HUDEP-2 (cell line): ENCODE measurements around the gene CYTH3.
A peak's percentile ranks its signal among the peaks of the same experiment; 100 is the strongest.
"Not testable (repeated sequence)": the region's sequence is repeated elsewhere in the genome, so short reads cannot be mapped to it uniquely, and the experiment has no call there.

Experiments
- DNase-seq, 76 experiments: peaks; one replicate each; lab custom pipeline; 2025; ENCODE audit not compliant: unreplicated experiment in 76 of 76; lab: John Stamatoyannopoulos, UW

CYTH3 gene

DNA sequence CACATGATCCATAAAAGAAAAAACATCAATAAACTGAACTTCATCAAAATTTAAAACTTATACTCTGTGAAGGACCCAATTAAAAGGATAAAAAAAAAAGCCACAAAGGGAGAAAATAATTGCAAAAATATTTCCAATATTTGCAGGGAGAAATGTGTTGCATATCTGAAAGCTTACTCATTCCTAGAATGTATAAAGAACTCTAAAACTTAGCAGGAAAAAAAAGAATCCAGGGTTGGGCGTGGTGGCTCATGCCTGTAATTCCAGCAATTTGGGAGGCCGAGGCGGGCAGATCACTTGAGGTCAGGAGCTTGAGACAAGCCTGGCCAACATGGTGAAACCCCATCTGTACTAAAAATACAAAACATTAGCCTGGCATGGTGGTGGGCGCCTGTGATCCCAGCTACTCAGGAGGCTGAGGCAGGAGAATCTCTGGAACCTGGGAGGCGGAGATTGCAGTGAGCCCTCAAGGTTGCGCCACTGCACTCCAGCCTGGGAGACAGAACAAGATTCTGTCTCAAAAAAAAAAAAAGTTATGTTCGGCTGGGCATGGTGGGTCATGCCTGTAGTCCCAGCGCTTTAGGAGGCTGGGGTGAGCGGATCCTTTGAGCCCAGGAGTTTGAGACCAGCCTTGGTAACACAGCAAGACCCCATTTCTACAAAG lies 11.1 kb upstream of the CYTH3 start:
- not testable (repeated sequence) for DNase-seq

DNA sequence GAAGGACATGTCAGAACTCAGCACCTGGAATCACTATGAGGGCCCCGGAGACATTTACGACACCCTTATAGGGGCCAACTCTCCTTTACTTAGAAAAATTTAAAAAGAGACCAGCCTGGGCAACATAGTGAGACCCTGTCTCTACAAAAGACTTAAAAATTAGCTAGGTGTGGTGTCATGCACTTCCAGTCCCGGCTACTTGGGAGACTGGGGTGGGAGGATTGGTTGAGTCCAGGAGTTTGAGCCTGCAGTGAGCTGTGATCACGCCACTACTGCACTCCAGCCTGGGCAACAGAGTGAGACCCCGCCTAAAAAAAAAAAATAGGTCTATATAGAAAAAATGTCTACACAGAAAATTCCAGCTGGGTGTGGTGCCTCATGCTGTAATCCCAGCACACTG lies 7.5 kb upstream of the CYTH3 start:
- DNase-seq: no peak

DNA sequence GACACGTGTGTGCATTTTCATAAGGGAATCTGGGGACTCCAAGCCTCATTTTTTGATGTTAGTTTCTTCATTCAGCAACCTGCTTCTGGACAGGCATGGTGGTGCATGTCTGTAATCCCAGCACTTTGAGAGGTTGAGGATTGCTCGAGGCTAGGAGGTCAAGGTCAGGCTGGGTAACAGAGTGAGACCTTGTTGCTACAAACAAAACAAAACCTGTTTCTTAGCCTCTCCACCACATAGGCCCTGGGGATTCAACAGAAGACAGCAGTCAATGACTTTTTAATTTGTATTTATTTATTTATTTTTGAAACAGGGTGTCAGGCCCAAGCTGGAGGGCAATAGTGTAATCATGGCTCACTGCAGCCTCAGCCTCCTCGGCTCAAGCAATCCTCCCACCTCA lies 6.9 kb upstream of the CYTH3 start:
- DNase-seq: no peak

DNA sequence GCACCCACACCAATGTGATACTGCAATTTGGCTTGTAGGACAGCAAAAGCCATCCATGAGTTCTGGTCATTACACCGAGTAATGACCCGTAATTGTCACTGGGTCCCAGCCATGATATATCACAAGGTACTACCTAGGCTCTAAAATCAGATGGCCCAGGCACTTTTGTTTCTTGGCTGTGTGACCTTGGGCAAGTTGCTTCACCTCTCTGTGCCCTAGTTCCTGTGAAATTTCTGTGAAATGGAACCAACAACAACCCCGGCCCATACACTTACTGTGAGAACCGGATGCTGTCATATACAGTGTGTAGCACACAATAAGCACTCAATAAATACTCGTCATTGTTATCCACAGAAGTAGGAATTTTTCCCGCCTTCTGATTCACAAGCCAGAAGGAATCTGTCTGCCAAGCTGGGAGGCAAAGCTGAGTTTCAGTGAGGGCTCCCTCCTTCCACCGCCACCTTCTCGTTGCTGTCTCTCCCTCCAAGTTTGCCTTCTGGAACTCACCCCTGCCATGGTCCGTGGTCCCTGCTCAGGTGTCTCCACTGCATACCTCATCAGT lies 6.4 kb upstream of the CYTH3 start:
- DNase-seq: no peak

DNA sequence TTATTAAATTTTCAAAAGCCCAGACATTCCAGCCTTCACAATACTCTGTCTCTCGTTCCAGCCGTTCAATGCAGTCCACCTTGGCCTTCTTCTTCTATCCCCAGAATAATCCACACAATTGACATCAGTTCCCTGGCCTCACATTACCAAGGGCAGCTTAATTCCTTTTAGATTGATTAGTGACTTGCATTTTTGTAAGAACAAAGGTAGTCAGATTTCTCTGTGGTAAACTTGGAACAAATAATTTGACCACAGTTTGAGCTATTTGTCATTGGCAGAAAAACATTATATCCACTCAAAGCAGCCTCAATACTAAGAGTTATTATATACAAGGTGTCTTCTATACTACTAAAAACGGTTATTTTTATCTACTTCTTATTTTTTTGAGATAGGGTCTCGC lies 5.1 kb upstream of the CYTH3 start:
- DNase-seq: no peak

DNA sequence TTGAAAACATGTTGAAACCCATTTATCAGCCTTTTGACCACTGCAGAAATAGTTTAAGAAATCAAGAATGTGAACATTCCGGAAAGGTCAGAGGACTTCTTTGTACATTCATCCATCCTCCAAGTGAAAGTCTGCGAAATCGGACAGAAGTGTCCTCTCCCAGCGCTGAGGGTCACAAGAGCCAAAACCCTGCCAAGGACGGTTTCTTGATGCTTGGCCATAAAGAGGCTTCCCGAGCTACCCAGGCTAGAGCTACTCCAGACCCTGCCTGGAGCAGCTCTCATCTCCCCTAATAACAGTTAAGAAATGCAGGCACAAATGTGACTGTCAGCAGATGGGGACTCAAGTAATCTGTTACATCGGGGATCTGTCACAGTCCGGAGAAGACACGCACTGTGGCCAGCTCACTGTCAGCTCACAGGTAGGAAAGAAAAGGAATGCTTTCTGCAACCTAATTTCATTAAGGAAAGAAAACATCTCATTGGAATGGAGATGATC lies 4.5 kb upstream of the CYTH3 start:
- DNase-seq: no peak

DNA sequence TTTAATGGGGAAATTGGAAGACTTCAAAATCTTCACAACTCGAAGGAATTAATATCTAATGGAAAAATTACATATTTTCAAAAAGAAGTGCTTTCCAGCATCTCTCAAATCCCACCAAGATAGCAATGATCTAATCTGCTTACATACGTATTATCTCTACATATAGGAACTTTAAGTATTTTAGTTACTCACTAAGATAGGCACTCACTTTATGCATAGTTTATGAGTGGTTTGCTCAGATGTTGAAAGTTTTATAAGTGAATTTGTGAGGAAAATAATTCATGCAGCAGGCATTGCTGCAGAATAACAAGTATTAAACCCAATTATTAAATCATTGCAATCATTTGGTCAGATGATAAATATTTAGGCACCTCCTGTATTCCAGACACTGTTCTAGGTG lies 2.3 kb upstream of the CYTH3 start:
- DNase-seq: no peak

DNA sequence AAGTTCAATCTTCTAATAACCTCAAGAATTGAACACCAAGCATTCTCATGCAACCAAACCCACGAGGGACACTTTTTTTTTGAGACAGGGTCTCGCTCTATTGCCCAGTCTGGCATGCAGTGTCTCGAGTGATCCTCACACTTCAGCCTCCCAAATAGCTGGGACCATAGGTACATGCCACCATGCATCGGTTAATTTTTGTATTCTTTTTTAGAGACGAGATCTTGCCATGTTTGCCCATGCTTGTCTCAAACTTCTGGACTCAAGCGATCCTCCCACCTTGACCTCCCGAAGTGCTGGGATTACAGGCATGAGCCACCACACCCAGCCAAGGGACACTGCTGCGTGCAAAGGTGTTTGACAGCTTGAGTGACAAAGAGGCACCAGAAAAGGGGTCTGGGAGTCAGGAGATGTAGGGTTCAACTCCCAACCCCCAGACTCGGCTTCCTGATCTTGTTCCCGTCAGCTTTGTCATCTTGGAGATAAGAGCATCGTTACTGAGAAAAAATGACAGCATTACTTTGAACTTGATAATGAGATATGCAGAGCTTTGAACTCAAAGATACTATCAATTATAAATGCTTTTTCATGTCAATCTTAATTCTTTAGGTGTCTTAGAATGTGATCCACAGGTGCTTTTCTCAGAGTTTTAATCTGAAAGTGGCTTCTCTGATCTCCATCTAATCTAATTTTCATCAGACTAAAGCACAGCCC lies 1.6 kb upstream of the CYTH3 start:
- DNase-seq: no peak

DNA sequence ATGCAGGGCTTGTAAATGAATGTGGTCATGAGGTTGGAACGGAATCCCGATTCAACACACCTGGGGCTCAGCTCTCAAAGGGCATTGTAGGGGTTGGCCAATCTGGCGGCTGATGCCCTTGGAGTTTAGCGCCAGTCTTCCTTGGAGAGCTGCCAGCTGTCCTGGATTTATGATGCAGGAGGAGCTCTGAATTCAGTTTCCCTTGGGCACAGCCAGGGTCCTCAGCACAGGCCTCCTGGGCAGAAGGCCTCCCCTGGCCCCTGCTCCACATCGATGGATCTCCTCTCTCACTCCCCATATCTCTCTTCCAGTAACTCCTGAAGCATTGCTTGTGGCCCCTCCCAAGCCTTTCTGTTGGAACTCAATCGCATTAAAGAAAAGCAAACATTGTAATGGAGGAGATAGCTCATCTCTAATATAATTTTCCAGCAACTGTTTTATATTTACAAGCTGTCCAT lies 985 bp upstream of the CYTH3 start:
- no peak for DNase-seq

DNA sequence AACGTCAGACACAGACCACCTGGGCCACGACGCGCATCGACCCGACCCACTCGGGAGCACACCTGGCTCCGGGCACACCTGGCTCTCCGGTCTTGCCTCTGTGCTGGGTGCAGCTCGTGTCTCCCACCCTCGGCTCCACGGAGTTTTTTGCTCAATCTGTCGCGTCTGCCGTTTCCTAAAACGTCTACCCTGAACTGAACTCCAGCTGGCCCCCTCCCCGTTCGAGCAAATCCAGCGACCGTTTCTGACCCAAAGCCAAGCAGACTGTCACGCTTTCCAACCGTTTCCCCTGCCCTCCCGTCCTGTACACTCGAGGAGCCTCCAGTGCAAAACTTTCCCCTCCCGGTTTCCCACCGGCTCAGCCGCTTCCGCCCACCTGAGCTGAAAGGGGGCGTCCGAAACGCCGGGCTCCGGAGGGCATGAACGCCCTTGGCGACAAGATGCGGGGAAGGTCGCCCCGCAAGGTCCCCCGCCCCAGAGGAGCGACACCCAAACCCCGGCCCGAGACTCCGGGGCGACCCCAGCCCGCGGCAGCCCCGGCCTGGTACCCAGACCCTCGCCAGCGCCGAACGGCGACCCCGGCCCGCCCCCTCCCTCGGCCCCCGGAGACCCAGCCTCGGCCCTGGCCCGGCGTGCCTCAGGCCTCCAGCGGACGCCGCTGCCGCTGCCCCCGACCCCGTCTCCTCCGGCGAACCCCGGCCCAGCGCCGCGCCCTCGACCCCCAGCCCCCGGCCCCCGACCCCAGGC lies 557 bp downstream of the CYTH3 start:
- peak in 9 of 76 experiments; percentile 6 to 31 (median 14) for DNase-seq

DNA sequence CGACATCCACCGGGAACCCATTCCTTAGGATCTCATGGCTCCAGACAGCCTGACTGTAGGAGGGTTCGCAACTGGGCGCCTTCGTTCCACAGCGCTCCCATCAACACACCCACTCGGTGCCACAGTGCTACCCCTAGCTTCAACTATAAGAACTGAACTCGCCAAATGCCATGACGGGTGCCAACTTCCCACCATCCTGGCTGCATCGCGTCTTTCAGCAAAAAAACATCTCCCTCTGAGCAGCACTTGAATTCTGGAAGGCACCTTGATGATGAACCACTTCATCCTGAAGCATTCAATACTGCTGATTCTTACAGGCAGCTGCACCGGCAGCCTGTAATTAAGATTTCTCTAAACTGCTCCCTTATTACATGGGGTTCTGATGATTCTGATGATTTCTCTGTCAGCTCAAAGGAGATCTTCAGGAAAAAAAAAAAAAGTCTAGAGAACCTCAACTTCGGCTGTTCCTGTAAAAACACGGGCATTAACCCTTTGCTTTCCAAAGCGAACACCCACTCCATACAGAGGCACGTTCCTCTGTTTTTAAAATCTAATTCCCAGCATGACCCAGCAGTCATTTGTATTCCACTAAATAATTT lies 1.3 kb downstream of the CYTH3 start:
- DNase-seq: peak in 52 of 76 experiments; percentile 9 to 62 (median 36)

DNA sequence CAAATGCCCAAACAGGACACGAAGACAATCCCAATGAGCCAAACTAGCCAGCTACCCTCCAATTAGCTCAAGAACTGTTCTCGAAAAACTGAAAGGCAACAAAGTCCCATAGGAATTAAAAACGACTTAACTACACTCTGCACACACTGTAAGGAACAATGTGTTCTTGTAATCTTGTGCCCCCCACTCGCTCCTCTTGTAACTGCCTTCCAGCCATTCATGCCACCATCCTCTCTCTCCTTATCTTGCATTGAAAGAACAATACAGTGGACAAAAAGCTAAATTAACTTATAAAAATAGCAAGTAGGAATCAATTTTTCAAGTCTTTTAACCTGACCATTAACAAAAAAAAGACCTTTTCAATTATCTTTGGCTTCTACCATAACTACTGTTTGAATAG lies 2.9 kb downstream of the CYTH3 start:
- peak in 6 of 76 experiments; percentile 4 to 29 (median 11) for DNase-seq

DNA sequence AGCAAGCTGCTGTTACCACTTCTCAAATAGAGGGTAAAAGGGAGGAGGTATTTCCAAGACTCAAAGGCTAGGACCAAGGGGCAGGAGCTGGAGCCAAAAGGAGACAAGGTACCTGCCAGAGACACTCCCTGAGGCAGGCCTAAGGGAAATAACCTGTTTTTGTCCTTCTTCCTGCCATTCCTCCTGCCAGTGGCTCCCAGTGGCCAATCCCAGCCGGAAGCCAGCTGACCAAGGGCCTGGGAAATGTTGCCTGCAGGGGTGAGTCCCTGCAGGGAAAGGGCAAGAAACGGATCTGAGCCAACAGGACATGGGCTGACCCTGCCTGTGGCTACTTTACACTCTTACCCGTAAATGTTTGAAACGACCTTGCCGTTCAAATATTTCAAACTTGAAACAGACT lies 3.5 kb downstream of the CYTH3 start:
- DNase-seq: no peak

DNA sequence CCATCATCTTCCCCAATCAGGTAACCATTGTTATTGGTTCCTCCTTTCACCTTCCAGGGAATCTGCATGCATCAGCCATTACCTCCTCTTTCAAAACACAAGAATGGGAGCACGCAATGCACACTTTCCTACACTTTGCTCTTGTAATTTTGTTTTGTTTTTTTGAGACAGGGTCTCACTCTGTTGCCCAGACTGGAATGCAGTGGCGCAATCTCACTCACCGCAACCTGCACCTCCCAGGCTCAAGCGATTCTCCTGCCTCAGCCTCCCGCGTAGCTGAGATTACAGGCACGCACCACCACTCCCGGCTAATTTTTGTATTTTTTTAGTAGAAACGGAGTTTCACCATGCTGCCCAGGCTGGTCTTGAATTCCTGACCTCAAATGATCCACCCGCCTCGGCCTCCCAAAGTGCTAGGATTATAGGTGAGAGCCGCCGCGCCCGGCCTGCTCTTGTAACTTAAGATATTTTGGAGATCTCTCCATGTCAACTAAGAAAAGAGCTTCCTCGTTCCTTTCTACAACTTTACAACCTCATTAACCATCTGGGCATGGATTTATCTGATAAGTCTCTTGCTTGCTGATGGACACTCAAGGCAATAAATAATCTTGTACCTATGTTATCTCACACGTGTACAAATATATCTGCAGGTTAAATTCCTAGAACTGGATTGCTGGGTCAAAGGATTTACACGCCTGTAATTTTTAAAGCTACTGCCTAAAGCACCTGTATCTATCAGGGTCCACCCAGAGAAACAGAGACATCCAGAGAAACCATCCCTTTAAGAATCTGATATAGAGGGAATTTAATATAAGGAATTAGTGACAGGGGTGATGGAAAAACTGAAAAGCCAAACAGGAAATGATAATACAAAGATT lies 4.2 kb downstream of the CYTH3 start:
- DNase-seq: no peak

DNA sequence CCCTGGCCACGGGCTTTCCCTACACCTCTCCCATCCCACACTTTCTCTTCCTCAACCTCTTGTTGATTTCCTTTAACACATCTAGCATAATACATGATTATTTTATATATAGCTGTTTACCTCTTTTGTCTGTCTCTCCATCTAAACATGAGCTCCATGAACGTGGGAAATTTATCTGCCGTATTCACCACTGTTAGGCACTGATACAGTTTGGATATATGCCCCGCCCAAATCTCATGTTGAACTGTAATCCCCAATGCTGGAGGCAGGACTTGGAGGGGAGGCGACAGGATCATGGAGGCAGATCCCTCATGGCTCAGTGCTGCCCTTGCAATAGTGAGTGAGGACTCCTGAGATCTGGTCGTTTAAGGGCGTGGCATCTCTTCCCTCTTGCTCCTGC lies 5.7 kb downstream of the CYTH3 start:
- DNase-seq: no peak

DNA sequence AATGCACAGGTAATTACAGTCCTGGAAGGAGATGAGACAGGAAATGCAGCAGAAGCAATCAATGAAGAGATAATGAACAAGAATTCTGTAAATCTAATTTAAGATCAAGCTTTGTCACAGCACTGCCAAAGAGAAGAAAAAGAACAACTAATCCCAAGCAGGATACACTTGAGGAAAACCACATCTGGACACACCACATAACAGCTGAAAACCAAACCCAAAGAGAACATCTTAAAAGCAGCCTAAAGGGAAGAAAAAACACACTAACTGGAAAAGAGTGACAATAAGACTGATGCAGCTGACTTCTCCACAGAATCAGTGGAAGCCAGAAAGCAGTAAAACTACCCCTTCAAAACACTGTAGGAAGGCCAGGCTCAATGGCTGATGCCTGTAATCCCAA lies 10.2 kb downstream of the CYTH3 start:
- no peak for DNase-seq

DNA sequence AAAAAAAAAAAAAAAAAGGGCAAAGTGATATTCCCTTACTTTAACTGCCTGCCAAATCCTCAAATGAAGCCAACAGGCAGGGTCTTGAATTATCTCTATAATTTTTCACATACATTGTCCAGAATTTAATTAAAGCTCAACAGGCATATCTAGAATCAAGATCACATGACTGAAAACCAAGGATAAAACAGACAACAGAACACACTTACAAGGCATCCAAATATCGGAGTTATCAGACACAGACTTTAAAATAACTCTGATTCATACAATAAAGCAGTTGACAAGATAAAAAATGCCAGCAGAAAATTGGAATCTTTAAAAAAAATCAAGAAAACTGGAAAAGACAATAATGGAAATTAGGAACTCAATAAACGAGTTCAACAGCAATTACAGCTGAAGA lies 10.7 kb downstream of the CYTH3 start:
- no peak for DNase-seq

DNA sequence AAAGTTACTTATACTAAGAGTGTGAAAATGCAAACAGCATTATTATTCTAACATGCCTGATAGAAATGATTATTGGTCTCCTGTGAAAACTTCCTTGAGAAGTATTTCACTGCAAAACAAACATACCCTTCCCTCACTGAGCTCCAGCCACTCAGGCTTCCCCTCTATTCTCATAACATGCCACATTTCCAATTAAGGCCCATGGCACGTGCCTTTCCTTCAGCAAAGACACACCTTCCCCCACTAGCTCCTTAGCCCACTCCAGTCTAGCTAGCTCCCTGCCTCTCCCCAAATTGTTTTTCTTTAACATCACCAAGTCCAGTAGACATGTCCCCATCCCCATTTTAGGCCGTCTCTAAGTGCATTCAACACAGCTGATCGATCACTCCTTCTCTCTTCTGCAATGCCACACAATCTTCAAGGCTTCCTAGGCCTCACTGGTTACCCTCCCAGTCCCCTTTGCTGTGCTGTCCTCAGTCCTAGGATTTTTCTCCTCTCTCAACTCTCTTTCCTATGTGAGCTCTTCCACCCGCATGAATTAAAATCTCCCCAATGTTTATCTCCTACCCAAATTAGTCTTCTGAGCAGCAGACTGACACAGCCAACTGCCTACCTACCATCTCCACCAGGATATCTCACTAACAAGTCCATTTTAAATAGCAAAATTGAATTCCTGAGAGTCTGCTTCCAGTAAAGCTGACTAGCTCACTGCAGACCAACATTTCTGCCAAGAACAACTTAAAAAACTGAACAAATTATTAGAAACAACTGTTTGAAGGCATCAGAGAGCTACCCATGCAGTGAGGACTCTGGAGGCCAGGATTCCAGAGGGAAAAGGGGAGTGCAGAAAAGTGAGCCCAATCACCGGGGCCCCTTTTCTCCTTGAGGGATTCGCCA lies 11.9 kb downstream of the CYTH3 start:
- DNase-seq: no peak

DNA sequence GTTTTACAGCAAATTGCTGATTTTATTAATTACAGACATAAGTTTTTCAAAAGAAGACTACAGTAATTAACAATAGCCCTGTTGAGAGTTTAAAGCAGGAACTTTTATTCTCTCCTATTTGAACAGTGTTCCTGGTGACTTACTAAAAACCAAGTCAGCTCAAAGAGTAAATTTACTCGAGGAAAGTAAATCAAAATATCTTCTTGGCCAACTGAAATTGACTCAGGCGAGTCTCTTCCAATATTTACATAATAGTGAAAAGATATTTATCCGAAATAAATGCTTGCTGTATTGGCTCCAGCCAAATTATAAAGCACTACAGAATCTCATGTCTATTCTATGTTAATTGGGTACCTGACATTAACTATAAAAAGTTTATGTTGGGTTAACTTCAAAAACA lies 13.2 kb downstream of the CYTH3 start:
- no peak for DNase-seq
